Astrocyte (in vitro differentiated cells and primary cell): ENCODE data around the gene SLC25A41.

ENCODE experiments used
- CTCF ChIP-seq: IDR thresholded peaks from 2 replicates; pipeline ENCODE4 v1.5.1; 2011; ENCODE audit warnings: low read depth, mild to moderate bottlenecking, inconsistent platforms, low read length, moderate library complexity; ENCODE audit not compliant: insufficient read depth
- EZH2 ChIP-seq: IDR thresholded peaks from 2 replicates; pipeline ENCODE4 v1.6.1; 2012; ENCODE audit warnings: mild to moderate bottlenecking, low read length, inconsistent platforms; ENCODE audit not compliant: insufficient read depth

DNA sequence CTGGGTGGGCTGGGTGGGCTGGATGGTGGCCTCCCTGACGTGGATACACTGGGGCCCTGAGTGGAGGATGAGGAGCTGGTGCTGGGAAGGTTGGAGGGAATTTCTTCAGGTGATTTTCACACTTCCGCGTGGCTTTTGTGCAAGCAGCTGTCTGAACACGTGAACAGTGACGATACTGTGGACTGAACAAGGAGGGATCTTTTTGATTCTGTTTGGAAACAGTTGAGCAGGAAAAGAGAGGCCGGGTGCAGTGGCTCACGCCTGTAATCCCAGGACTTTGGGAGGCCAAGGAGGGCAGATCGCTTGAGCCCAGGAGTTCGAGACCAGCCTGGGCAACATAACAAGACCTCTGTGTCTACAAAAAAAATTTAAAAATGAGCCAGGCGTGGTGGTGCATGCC lies 31.5 kb downstream of the SLC25A41 start:
- TF ChIP-seq CTCF (no peak), EZH2 (no peak)
